Measurements from ENCODE around the gene GRWD1. TPM values are rescaled to one million over a fixed set of nuclear protein-coding genes. Genes with fewer than 3 reads are reported as not detected.
A peak's percentile ranks its signal among the peaks of the same experiment; 100 is the strongest.

Gene GRWD1
- total RNA-seq, 4 donors from 2014 or later: 15.1 to 33.1 (median 29.7) TPM

GRCh38 chr19:48442116-48443035, 3.4 kb upstream of the GRWD1 start:
- Histone ChIP-seq H3K27ac (no peak overlapping the region), H3K9me3 (no peaks in the 10 kb centered on the region), H3K36me3 (peaks cover 0 to 4% (median 3%) of the 10 kb centered on the region in 3 donors), H3K4me1 (peaks cover 0 to 34% (median 18%) of the 10 kb centered on the region in 4 donors), H3K27me3 (peaks cover 0 to 30% of the 10 kb centered on the region in 2 donors), H3K4me3 (no peak overlapping the region)
- DNase-seq (ENCODE audit: low spot score in 2 of 2): no peak
- WGBS, 2 donors: 61 to 67% methylated on average over 28 to 36 of the region's 94 CpGs
- TF ChIP-seq CTCF (IDR thresholded peaks at IDR 0.05) (no peak), POLR2A (IDR thresholded peaks at IDR 0.05) (no peak), EP300 (IDR thresholded peaks at IDR 0.05) (no peak)

GRCh38 chr19:48443256-48443655, 2.5 kb upstream of the GRWD1 start:
- Histone ChIP-seq H3K36me3 (peaks cover 0 to 12% (median 5%) of the 10 kb centered on the region in 3 donors), H3K27ac (no peak overlapping the region), H3K4me3 (peak overlapping the region in 2 of 4 donors; percentile 30 to 84), H3K9me3 (no peaks in the 10 kb centered on the region), H3K27me3 (peaks cover 0 to 30% of the 10 kb centered on the region in 2 donors), H3K4me1 (peaks cover 0 to 38% (median 18%) of the 10 kb centered on the region in 4 donors)
- DNase-seq (ENCODE audit: low spot score in 2 of 2): no peak
- WGBS, 2 donors: 5 to 23% methylated on average over 8 to 39 of the region's 60 CpGs
- TF ChIP-seq EP300 (IDR thresholded peaks at IDR 0.05): no peak
- TF ChIP-seq CTCF (IDR thresholded peaks at IDR 0.05): no peak
- no peak for TF ChIP-seq POLR2A (IDR thresholded peaks at IDR 0.05)

- peaks cover 0 to 30% of the 10 kb centered on the region in 2 donors for H3K27me3 ChIP-seq
- 10 to 11% methylated on average over 2 to 28 of the region's 45 CpGs for WGBS, 2 donors
These were observed 2.1 kb upstream of the GRWD1 start for GRCh38 chr19:48443731-48444128.

GRCh38 chr19:48444129-48444935, 1.5 kb upstream of the GRWD1 start:
- Histone ChIP-seq H3K9me3 (no peaks in the 10 kb centered on the region), H3K27me3 (peaks cover 0 to 28% of the 10 kb centered on the region in 2 donors), H3K36me3 (peaks cover 0 to 23% (median 5%) of the 10 kb centered on the region in 3 donors), H3K4me3 (peak overlapping the region in 3 of 4 donors; percentile 29 to 90 (median 84)), H3K4me1 (peaks cover 0 to 38% (median 18%) of the 10 kb centered on the region in 4 donors), H3K27ac (peak overlapping the region in 2 of 4 donors; percentile 96)
- 11 to 15% methylated on average over 29 to 38 of the region's 38 CpGs for WGBS, 2 donors
- no peak for DNase-seq (ENCODE audit: low spot score in 2 of 2)
- TF ChIP-seq EP300 (IDR thresholded peaks at IDR 0.05) (no peak), CTCF (IDR thresholded peaks at IDR 0.05) (no peak)

More at GRCh38 chr19:48443731-48444128, 2.1 kb upstream of the GRWD1 start:
- no peaks in the 10 kb centered on the region for H3K9me3 ChIP-seq
- TF ChIP-seq POLR2A (IDR thresholded peaks at IDR 0.05): no peak
- TF ChIP-seq EP300 (IDR thresholded peaks at IDR 0.05): no peak
- no peak for TF ChIP-seq CTCF (IDR thresholded peaks at IDR 0.05)
- H3K4me3 ChIP-seq: peak overlapping the region in 2 of 4 donors; percentile 29 to 84
- H3K36me3 ChIP-seq: peaks cover 0 to 17% (median 5%) of the 10 kb centered on the region in 3 donors
- DNase-seq (ENCODE audit: low spot score in 2 of 2): no peak
- H3K4me1 ChIP-seq: peaks cover 0 to 38% (median 18%) of the 10 kb centered on the region in 4 donors
- H3K27ac ChIP-seq: no peak overlapping the region
